SU-DHL-6 (cell line): ENCODE data around the gene FHL5.

Experiments
- EZH2phosphoT487 ChIP-seq: fragments of 200-600 bp; sonication (generic), shearing (Covaris generic); conservative IDR thresholded peaks from 2 replicates; pipeline ENCODE4 v1.6.1; 2018; ENCODE audit warnings: mild to moderate bottlenecking, antibody characterized with exemption, low read length, moderate library complexity, mixed read lengths
- TF ChIP-seq, protein P1 (sequence below): fragments of 200-600 bp; sonication (generic); IDR thresholded peaks from one replicate; pipeline ENCODE4 v1.5.1; 2017; ENCODE audit warnings: antibody characterized with exemption, mild to moderate bottlenecking, low read length, moderate library complexity; ENCODE audit not compliant: insufficient read depth, poor library complexity, severe bottlenecking

DNA sequence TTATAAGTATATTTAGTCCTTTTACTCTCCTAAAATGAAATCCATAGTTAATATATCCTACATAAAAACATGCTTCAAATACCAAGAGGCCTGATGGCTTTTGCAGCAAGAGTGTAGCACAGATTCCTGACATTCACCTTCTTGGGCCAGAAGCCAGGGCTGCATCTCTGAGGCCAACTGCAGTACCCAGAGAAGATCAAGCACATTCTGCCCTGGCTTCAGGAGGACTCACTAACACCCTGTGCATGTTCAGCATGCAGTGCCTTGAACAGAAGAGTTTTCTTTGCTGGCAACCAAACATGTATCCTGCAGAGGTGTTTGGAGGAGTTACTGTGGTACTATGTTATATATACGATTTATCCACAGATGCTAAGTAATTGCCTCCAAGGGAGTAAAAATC, 90.3 kb downstream of the FHL5 start:
- TF ChIP-seq, protein P1, sequence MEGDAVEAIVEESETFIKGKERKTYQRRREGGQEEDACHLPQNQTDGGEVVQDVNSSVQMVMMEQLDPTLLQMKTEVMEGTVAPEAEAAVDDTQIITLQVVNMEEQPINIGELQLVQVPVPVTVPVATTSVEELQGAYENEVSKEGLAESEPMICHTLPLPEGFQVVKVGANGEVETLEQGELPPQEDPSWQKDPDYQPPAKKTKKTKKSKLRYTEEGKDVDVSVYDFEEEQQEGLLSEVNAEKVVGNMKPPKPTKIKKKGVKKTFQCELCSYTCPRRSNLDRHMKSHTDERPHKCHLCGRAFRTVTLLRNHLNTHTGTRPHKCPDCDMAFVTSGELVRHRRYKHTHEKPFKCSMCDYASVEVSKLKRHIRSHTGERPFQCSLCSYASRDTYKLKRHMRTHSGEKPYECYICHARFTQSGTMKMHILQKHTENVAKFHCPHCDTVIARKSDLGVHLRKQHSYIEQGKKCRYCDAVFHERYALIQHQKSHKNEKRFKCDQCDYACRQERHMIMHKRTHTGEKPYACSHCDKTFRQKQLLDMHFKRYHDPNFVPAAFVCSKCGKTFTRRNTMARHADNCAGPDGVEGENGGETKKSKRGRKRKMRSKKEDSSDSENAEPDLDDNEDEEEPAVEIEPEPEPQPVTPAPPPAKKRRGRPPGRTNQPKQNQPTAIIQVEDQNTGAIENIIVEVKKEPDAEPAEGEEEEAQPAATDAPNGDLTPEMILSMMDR = no peak
- TF ChIP-seq EZH2phosphoT487 = no peak
